ENCODE results near the gene TFPI. TPM values are rescaled to one million over a fixed set of nuclear protein-coding genes. Genes with fewer than 3 reads are reported as not detected.

The TFPI gene
- total RNA-seq, 1 experiment from 2014 or later, result 29.1 TPM

- no peak for DNase-seq (ENCODE audit: low read depth, low spot score)
- ChIA-PET POLR2A (no interaction called here), CTCF (no interaction called here), RAD21 (ENCODE audit: low non-redundant PET in 1 of 2, low total read pairs in 2 of 2, uncharacterized antibody in 2 of 2, unreplicated experiment in 2 of 2) (no interaction called here)
- H2AFZ ChIP-seq (ENCODE audit: low read depth, low read length, poor library complexity, severe bottlenecking), result no peak overlapping the region
- H3K36me3 ChIP-seq (ENCODE audit: control insufficient read depth in 1 of 2, insufficient read depth in 2 of 2, low read length in 2 of 2), result 0 out of 4 replicates have a peak, but pooled peaks cover 0 to 4% of the 10 kb centered on the region in 2 experiments
- TF ChIP-seq ZBTB33 (IDR thresholded peaks at IDR 0.05; ENCODE audit: extremely low read depth, insufficient replicate concordance, low read length) (no peak), REST (IDR thresholded peaks at IDR 0.05; ENCODE audit: low read depth) (no peak), ZNF274 (IDR thresholded peaks at IDR 0.05; ENCODE audit: low read depth, low read length) (no peak), ELF1 (IDR thresholded peaks at IDR 0.05; ENCODE audit: borderline replicate concordance, low read depth) (no peak), MAX (IDR thresholded peaks at IDR 0.05) (no peak), ZFX (IDR thresholded peaks at IDR 0.05) (no peak), POLR2AphosphoS5 (IDR thresholded peaks at IDR 0.05; ENCODE audit: low read depth, low read length) (no peak), SP1 (IDR thresholded peaks at IDR 0.05; ENCODE audit: low read depth) (no peak), SRF (IDR thresholded peaks at IDR 0.05; ENCODE audit: low read depth) (no peak), ATF3 (IDR thresholded peaks at IDR 0.05) (no peak), CEBPB (IDR thresholded peaks at IDR 0.05; ENCODE audit: low read depth) (no peak), YY1 (IDR thresholded peaks at IDR 0.05; ENCODE audit: extremely low read depth, insufficient replicate concordance, low read depth, low read length) (no peak), EGR1 (IDR thresholded peaks at IDR 0.05; ENCODE audit: low read depth) (no peak), CTCF (IDR thresholded peaks at IDR 0.05 in 2 of 3, conservative IDR thresholded peaks at IDR 0.05 in 1 of 3; ENCODE audit: borderline replicate concordance in 1 of 3, insufficient read depth in 1 of 3, low read depth in 2 of 3, low read length in 2 of 3) (no peak), EZH2 (IDR thresholded peaks at IDR 0.05) (no peak)
- BruUV-seq (replicated peaks), result no TSS peak
- no peaks in the 10 kb centered on the region for H3K79me2 ChIP-seq (ENCODE audit: insufficient read depth, low read length)
- intact Hi-C loops (cut with micrococcal nuclease), result no loop called here
- no peaks in the 10 kb centered on the region for H3K4me1 ChIP-seq (ENCODE audit: control insufficient read depth in 1 of 2, insufficient read depth in 2 of 2, low read length in 2 of 2)
- H3K9ac ChIP-seq (ENCODE audit: low read length), result no peak overlapping the region
- H3K4me3 ChIP-seq (replicated peaks in 1 of 2; ENCODE audit: low read depth in 1 of 2, low read length in 2 of 2), result no peak overlapping the region
- H3K27ac ChIP-seq (ENCODE audit: low read depth, low read length), result no peak overlapping the region
- H3K4me2 ChIP-seq (ENCODE audit: low read length), result no peak overlapping the region
- H3K9me2 ChIP-seq (ENCODE audit: insufficient read depth), result no peaks in the 10 kb centered on the region
- H3K27me3 ChIP-seq (ENCODE audit: insufficient read depth, low read length), result no peaks in the 10 kb centered on the region
- H4K20me1 ChIP-seq (ENCODE audit: insufficient read depth), result no peaks in the 10 kb centered on the region
- H3K9me3 ChIP-seq (ENCODE audit: control insufficient read depth in 1 of 2, insufficient read depth in 1 of 2, low read depth in 1 of 2, low read length in 2 of 2), result peaks cover 0 to 5% of the 10 kb centered on the region in 2 experiments; a peak in 1 of 4 replicates
- no peak for ATAC-seq
Observed at GRCh38 chr2:187493180-187493579, 61.1 kb downstream of the TFPI start.

Data from HCT116 (cell line).